ENCODE data around the gene GAPT.

The GAPT gene

GRCh38 chr5:58460732-58461286 lies 30.4 kb upstream of the GAPT start:
- DNase-seq (ENCODE audit: low read depth, low spot score) = peak; percentile 78

- DNase-seq (ENCODE audit: low read depth, low spot score) = no peak
Measured at GRCh38 chr5:58462154-58462553, 29.1 kb upstream of the GAPT start.

- peak; percentile 12 for DNase-seq (ENCODE audit: low read depth, low spot score)
Measured at GRCh38 chr5:58462623-58463230, 28.5 kb upstream of the GAPT start.

- no peak for DNase-seq (ENCODE audit: low read depth, low spot score)
Measured at GRCh38 chr5:58466939-58467338, 24.3 kb upstream of the GAPT start.

- no peak for DNase-seq (ENCODE audit: low read depth, low spot score)
Measured at GRCh38 chr5:58469896-58470295, 21.3 kb upstream of the GAPT start.

GRCh38 chr5:58475404-58475803 lies 15.8 kb upstream of the GAPT start:
- DNase-seq (ENCODE audit: low read depth, low spot score) = no peak

GRCh38 chr5:58477760-58478376 lies 13.4 kb upstream of the GAPT start:
- no peak for DNase-seq (ENCODE audit: low read depth, low spot score)

GRCh38 chr5:58481066-58481676 lies 10.1 kb upstream of the GAPT start:
- no peak for DNase-seq (ENCODE audit: low read depth, low spot score)

- no peak for DNase-seq (ENCODE audit: low read depth, low spot score)
Measured at GRCh38 chr5:58481828-58482227, 9.4 kb upstream of the GAPT start.

GRCh38 chr5:58482536-58482935 lies 8.7 kb upstream of the GAPT start:
- no peak for DNase-seq (ENCODE audit: low read depth, low spot score)

GRCh38 chr5:58484505-58484904 lies 6.7 kb upstream of the GAPT start:
- DNase-seq (ENCODE audit: low read depth, low spot score) = no peak

- no peak for DNase-seq (ENCODE audit: low read depth, low spot score)
Measured at GRCh38 chr5:58486290-58486689, 4.9 kb upstream of the GAPT start.

- no peak for DNase-seq (ENCODE audit: low read depth, low spot score)
Measured at GRCh38 chr5:58490402-58491050, 709 bp upstream of the GAPT start.

GRCh38 chr5:58493141-58493540 lies 1.9 kb downstream of the GAPT start:
- no peak for DNase-seq (ENCODE audit: low read depth, low spot score)

- DNase-seq (ENCODE audit: low read depth, low spot score) = no peak
Measured at GRCh38 chr5:58496488-58496887, 5.3 kb downstream of the GAPT start.

- no peak for DNase-seq (ENCODE audit: low read depth, low spot score)
Measured at GRCh38 chr5:58497386-58497785, 6.2 kb downstream of the GAPT start.

GRCh38 chr5:58497921-58498320 lies 6.7 kb downstream of the GAPT start:
- no peak for DNase-seq (ENCODE audit: low read depth, low spot score)

- no peak for DNase-seq (ENCODE audit: low read depth, low spot score)
Measured at GRCh38 chr5:58498340-58498942, 7.2 kb downstream of the GAPT start.

GRCh38 chr5:58499231-58499630 lies 8.0 kb downstream of the GAPT start:
- no peak for DNase-seq (ENCODE audit: low read depth, low spot score)

- DNase-seq (ENCODE audit: low read depth, low spot score) = no peak
Measured at GRCh38 chr5:58499941-58500340, 8.7 kb downstream of the GAPT start.

- no peak for DNase-seq (ENCODE audit: low read depth, low spot score)
Measured at GRCh38 chr5:58501778-58502417, 10.7 kb downstream of the GAPT start.

Data from activated CD4-positive, CD25-positive, alpha-beta regulatory T cell treated with anti-CD3 and anti-CD28 coated beads, Interleukin-2, amount 50 U/mL, for 16 hours (primary cell).